GM19463 (cell line): ENCODE data around the gene IGFBP6.

Experiments used
- ATAC-seq: cut with Tn5 transposase; IDR thresholded peaks from one replicate; pipeline ENCODE4 v1.9.1; 2021; ENCODE audit warnings: mild to moderate bottlenecking, moderate library complexity; ENCODE audit not compliant: unreplicated experiment

The IGFBP6 gene

DNA sequence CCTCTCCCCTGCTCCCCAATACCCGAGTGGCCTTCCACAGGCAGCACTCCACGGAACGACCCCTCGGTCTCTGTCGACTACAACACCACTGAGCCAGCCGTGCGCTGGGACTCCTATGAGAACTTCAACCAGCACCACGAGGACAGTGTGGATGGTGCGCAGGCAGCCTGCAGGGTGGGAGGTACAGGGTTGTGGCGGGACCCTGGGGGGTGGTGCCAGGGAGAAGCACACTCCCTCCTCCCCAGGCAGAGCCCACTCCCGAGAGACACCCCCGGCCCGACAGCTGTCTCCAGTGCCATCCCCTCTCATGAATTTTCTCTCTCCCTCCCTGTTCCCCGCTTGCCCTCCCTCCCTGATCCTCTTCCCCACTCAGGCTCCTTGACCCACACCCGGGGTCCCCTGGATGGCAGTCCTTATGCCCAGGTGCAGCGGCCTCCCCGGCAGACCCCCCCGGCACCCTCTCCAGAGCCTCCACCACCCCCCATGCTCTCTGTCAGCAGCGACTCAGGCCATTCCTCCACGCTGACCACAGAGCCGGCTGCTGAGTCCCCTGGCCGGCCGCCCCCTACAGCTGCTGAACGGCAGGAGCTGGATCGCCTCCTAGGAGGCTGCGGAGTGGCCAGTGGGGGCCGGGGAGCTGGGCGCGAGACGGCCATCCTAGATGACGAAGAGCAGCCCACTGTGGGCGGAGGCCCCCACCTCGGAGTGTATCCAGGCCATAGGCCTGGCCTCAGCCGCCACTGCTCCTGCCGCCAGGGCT is 38.6 kb upstream of the IGFBP6 start:
- ATAC-seq = no peak

DNA sequence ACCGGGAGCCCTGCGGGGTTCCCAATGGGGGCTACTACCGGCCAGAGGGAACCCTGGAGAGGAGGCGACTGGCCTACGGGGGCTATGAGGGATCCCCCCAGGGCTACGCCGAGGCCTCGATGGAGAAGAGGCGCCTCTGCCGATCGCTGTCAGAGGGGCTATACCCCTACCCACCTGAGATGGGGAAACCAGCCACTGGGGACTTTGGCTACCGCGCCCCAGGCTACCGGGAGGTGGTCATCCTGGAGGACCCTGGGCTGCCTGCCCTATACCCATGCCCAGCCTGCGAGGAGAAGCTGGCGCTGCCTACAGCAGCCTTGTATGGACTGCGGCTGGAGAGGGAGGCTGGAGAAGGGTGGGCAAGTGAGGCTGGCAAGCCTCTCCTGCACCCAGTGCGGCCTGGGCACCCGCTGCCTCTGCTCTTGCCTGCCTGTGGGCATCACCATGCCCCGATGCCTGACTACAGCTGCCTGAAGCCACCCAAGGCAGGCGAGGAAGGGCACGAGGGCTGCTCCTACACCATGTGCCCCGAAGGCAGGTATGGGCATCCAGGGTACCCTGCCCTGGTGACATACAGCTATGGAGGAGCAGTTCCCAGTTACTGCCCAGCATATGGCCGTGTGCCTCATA is 37.9 kb upstream of the IGFBP6 start:
- ATAC-seq = no peak

GRCh38 chr12:53060064-53060720 is 37.3 kb upstream of the IGFBP6 start:
- no peak for ATAC-seq

DNA sequence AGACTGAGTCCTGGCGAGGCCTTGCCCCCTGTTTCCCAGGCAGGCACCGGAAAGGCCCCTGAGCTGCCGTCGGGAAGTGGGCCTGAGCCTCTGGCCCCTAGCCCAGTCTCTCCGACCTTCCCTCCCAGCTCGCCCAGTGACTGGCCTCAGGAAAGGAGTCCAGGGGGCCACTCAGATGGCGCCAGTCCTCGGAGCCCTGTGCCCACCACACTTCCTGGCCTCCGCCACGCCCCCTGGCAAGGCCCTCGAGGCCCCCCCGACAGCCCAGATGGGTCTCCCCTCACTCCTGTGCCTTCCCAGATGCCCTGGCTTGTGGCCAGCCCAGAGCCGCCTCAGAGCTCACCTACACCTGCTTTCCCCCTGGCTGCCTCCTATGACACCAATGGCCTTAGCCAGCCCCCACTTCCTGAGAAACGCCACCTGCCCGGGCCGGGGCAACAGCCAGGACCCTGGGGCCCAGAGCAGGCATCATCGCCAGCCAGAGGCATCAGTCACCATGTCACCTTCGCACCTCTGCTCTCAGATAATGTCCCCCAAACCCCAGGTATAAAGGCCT is 36.7 kb upstream of the IGFBP6 start:
- no peak for ATAC-seq

DNA sequence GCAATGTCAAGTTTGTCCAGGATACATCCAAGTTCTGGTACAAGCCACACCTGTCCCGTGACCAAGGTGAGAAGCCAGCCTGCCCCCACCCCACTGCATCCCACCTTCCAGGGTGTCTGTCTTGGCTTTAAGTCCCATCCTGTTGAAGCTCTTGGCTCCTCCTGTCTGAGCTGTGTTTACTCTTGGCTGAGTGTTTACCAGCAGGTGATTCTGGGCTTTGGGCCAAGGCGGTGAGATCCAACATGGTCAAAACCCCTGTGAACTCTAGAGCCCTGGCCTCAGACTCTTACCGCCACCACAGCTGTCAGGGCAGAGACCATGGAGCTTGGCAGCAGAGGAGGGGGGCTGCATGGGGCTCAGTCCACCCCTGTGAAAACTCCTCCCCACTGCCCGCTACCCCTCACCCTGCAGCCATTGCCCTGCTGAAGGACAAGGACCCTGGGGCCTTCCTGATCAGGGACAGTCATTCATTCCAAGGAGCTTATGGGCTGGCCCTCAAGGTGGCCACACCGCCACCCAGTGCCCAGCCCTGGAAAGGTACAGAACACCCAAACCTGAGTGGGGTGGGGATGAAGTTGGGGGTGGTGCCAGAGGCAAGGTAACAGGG is 36.0 kb upstream of the IGFBP6 start:
- no peak for ATAC-seq

DNA sequence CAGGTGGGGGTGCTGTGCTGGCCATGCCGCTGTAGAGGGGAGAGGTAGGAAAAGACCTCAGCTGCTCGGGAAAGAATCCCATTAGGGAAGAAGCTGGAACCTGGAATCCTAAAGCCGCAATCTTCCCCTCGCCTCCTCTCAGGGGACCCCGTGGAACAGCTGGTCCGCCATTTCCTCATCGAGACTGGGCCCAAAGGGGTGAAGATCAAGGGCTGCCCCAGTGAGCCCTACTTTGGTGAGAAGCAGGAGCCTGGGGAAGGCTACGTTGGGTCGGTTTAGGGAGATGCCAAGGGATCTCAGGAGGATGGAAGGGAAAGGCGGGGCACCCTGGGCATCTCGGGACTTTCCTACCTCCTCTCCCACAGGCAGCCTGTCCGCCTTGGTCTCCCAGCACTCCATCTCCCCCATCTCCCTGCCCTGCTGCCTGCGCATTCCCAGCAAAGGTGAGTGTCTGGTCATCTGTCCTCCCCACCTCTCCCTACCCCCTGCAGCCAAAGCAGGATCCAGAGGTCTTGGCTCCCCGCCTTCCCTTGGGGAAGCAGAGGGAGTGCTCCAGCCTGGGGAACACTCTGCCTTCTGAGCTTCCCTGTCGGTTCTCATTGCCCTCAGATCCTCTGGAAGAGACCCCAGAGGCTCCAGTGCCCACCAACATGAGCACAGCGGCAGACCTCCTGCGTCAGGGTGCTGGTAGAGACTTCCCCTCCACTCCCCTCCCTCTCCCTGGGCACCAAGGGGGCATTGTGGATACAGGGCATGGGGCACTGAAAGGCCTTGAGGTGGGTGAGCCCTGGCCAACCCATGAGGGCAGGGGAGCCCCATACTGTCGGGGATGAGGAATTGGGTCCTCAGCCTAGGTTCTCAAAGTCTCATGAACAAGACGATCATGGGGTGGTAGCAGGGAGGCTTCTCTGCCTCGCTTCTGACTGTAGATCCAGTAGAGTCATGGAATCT is 35.2 kb upstream of the IGFBP6 start:
- no peak for ATAC-seq

GRCh38 chr12:53062977-53063707 is 34.3 kb upstream of the IGFBP6 start:
- ATAC-seq = no peak

DNA sequence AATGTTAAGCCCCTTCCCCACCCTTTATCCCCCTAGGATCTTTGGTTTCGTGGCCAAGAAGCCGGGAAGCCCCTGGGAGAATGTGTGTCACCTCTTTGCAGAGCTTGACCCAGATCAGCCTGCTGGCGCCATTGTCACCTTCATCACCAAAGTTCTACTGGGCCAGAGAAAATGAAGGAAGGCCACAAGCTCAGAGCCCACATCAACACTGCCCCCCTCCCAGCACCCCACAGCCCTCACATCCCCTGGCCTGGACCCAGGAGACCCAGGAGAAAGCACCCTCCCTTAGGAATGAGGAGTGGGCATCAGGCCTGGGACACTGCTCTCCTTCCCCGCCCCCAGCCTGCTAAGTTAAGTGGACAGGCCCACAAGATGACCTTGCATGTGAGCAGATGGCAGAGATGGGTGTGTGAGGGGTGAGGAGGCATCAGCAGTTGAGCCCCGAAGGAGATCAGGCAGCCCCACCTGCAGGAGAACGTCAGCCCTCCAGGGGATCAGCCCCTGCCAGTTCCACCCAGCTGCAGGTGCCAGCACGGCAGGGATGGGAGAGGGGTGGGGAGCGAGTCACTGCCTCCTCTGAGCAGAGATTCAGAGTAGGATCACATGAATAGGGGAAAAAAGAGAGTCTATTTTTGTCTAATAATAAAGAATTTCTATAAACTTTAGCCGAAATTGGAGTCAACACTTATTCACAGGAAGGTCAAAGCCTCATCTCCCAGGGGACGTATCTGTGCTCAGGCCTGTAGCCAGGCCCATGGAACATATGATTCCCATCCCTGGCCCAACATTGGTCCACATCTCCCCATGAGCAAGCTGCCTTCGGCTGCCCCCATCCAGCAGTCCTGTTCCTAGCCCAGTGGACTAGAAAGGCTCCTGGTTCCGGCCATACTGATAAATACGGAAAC is 33.5 kb upstream of the IGFBP6 start:
- no peak for ATAC-seq

GRCh38 chr12:53064613-53065436 is 32.6 kb upstream of the IGFBP6 start:
- ATAC-seq = no peak

DNA sequence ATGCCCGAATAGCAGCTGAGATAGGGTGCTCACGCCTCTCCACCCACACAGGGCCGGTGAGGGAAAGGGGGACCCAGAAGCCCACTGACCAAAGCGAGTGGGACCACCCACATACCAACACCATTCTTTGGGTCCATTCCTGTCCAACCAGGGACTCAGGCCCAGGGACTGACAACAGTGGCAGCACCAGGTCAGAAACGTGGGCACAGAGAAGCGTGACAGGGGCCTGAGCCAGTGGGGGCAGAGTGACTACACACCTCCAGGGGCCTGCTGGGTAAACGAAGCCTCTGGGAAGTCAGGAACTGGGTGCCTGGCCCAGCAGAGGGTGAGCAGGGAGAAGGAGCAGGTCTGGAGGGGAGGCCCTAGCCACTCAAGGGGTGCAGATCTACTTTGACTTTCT is 32.0 kb upstream of the IGFBP6 start:
- ATAC-seq = no peak

- no peak for ATAC-seq
These were observed 31.2 kb upstream of the IGFBP6 start for GRCh38 chr12:53065975-53066931.

- no peak for ATAC-seq
These were observed 30.1 kb upstream of the IGFBP6 start for GRCh38 chr12:53067074-53067992.

- no peak for ATAC-seq
These were observed 29.3 kb upstream of the IGFBP6 start for GRCh38 chr12:53067993-53068770.

- ATAC-seq = no peak
These were observed 28.5 kb upstream of the IGFBP6 start for GRCh38 chr12:53068811-53069585.
